Skeletal muscle tissue (tissue), 4 donors: ENCODE results near the gene E2F1. TPM values are rescaled to one million over a fixed set of nuclear protein-coding genes. Genes with fewer than 3 reads are reported as not detected.

Experiments used
- H3K27ac ChIP-seq: one replicate; pipeline ENCODE4 v1.7.0; 2013; ENCODE audit warnings: mild to moderate bottlenecking, low read depth, low read length, inconsistent platforms
- H3K27me3 ChIP-seq, 3 donors: one replicate each; pipeline ENCODE4 v1.7.0; 2013; ENCODE audit warnings: low read length in 3 of 3; ENCODE audit not compliant: control insufficient read depth in 3 of 3, insufficient read depth in 3 of 3
- H3K36me3 ChIP-seq, 3 donors: one replicate each; pipeline ENCODE4 v1.7.0; 2013; ENCODE audit warnings: low read length in 3 of 3; ENCODE audit not compliant: control insufficient read depth in 3 of 3, insufficient read depth in 3 of 3
- H3K4me1 ChIP-seq, 3 donors: one replicate each; pipeline ENCODE4 v1.7.0; 2013; ENCODE audit warnings: low read length in 3 of 3, mild to moderate bottlenecking in 3 of 3; ENCODE audit not compliant: control insufficient read depth in 3 of 3, insufficient read depth in 3 of 3
- H3K4me3 ChIP-seq, 3 donors: one replicate each; pipeline ENCODE4 v1.7.0; 2013; ENCODE audit warnings: low read length in 3 of 3
- H3K9ac ChIP-seq, 3 donors: one replicate each; pipeline ENCODE4 v1.7.0; 2013; ENCODE audit warnings: low read length in 3 of 3, mild to moderate bottlenecking in 3 of 3, moderate library complexity in 2 of 3, low read depth in 1 of 3
- H3K9me3 ChIP-seq, 3 donors: one replicate each; pipeline ENCODE4 v1.7.0; 2013; ENCODE audit warnings: low read length in 3 of 3; ENCODE audit not compliant: control insufficient read depth in 3 of 3
- total RNA-seq: library from RNA; depleted of rRNA; stranded (reverse); fragments of >200 nt; gene quantifications from one replicate; pipeline ENCODE4 v1.2.3, GENCODE V29; 2014
- donor health status: Osteomylitis.

The E2F1 gene
- total RNA-seq, 1 donor from 2014 or later: 5.2 TPM

GRCh38 chr20:33679758-33680485, 6.3 kb downstream of the E2F1 start:
- Histone ChIP-seq H3K4me3 (no peak overlapping the region), H3K27ac (no peak overlapping the region), H3K4me1 (peaks cover 5 to 27% (median 15%) of the 10 kb centered on the region in 3 donors), H3K27me3 (no peaks in the 10 kb centered on the region), H3K9me3 (no peaks in the 10 kb centered on the region), H3K36me3 (no peaks in the 10 kb centered on the region), H3K9ac (no peak overlapping the region)

DNA sequence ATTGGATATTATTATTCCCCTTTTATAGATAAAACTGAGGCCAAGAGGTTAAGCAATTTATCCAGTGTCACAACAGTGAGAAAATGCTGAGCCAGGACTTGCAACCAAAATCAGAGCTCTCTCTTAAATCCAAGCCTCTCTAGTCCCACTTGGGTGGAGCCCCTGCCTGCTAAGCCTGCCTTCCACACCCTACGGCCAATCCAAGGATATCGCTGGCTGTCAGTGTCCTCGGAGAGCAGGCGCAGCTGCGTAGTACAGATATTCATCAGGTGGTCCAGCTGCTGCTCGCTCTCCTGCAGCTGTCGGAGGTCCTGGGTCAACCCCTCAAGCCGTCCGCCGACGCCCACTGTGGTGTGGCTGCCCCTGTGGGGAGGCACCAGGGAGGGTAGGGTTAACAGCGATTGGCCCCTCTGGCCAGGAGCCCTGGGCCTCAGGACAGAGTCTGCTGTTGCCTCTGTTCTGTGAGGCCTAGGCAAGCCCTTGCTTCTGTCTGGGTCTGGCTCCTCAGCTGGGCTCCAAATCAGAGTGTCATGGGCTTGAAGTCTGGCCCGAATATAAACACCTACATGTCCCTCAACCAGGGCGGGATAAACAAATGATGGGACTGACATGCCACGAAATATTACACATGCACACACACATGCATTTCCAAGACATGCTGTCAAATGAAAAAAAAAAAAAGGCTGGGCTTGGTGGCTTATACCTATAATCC, 8.0 kb downstream of the E2F1 start:
- Histone ChIP-seq H3K27ac (no peak overlapping the region), H3K9me3 (no peaks in the 10 kb centered on the region), H3K4me1 (peaks cover 16 to 32% (median 22%) of the 10 kb centered on the region in 3 donors), H3K27me3 (no peaks in the 10 kb centered on the region), H3K4me3 (peak overlapping the region in 1 of 3 donors; percentile 13), H3K36me3 (no peaks in the 10 kb centered on the region), H3K9ac (no peak overlapping the region)

DNA sequence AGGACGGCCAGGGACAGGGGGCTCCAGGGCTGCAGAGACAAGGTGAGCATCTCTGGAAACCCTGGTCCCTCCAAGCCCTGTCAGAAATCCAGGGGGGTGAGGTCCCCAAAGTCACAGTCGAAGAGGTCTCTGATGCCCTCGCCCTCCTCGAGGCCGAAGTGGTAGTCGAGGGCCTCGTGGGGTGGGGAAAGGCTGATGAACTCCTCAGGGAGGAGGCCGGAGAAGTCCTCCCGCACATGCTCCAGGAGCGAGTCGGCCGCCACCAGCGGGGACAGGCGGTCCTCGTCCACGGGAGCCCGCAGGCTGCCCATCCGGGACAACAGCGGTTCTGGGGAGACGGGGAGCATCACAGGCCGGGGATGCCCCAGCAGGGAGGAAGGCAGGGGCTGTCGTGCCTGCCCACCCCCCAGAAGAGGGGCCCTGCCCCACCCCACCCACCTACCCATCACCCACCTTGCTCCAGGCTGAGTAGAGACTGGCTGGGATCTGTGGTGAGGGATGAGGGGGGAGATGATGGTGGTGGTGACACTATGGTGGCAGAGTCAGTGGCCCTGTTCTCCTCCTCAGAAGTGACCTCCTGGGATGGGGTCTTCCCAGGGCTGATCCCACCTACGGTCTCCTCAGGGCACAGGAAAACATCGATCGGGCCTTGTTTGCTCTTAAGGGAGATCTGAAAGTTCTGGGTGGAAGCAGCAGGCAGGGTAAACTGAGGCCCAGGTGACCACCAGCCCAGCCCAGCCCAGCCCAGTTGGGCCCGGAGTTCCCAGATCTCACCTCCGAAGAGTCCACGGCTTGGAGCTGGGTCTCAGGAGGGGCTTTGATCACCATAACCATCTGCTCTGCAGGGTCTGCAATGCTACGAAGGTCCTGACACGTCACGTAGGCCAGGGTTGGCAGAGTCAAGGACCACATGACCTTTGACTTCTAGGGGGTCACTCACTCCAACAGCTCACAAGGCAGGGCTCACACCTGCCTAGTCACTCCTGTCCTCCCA, 9.2 kb downstream of the E2F1 start:
- H3K27ac ChIP-seq: no peak overlapping the region
- H3K4me3 ChIP-seq: no peak overlapping the region
- H3K36me3 ChIP-seq: peaks cover under 1 to 1% (median under 1%) of the 10 kb centered on the region in 3 donors
- H3K27me3 ChIP-seq: no peaks in the 10 kb centered on the region
- no peaks in the 10 kb centered on the region for H3K9me3 ChIP-seq
- H3K9ac ChIP-seq: no peak overlapping the region
- H3K4me1 ChIP-seq: peaks cover 28 to 38% (median 32%) of the 10 kb centered on the region in 3 donors

DNA sequence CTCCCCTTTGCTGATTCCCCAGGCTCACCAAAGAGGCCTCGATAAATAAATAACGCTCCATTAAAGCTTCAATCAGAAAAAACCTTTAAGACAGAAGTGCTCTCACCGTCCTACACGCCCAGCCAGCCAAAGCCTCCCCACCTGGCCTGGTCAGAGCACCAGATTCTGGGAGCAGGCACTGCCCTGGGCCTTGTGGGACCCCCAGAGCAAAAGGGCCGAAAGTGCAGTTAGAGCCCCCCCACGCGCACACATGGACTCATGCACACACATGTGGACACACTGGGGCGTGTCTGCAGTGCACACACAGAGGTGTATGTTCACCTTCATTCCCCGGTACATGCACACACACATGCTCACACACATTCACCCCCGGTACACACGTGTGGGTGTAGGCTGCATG, 10.1 kb downstream of the E2F1 start:
- Histone ChIP-seq H3K9ac (peak overlapping the region in 1 of 3 donors; percentile 45), H3K27ac (peak overlapping the region; percentile 71), H3K9me3 (no peaks in the 10 kb centered on the region), H3K36me3 (peaks cover 7 to 8% (median 7%) of the 10 kb centered on the region in 3 donors), H3K4me1 (peaks cover 29 to 38% (median 35%) of the 10 kb centered on the region in 3 donors), H3K4me3 (no peak overlapping the region), H3K27me3 (no peaks in the 10 kb centered on the region)

DNA sequence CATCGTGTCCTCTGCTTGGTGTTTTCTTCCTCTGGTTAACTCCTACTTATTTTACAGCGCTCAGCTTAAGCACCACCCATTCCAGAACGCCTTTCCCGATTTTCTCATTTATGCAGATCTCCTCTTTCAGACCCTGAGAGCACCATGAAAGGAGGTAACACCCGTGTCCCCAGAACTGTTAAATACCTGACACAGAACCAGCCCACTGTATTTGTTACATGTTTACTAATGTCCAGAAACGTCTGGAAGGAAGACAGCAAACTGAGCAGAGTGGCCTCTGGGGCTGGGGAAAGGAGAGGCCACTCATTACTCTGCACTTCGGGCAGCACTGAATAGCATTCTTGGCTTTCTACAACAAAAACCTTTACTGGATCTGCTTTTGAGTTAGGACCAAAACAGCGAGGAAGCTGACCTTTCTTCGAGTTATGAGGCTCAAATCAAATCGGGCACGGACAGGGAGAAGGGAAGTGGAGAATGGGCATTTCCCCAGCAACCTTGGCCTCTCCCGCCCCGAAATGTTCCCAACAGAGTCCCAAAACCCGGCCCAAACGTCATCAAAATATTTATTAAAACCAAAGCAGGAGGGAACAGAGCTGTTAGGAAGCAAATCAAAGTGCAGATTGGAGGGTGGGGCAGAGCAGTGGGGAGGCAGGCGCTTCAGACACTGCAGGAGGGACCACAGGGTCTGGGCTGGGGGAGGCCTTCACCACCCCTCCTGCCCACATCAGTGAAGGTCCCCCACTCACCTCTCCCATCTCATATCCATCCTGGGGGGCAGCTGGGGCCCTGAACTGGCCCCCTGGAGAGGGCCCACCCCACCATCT, 10.8 kb downstream of the E2F1 start:
- Histone ChIP-seq H3K36me3 (peaks cover 12 to 14% (median 13%) of the 10 kb centered on the region in 3 donors), H3K9ac (peak overlapping the region in 2 of 3 donors; percentile 57 to 74), H3K27me3 (no peaks in the 10 kb centered on the region), H3K4me3 (peak overlapping the region; percentile 76 to 80 (median 80)), H3K9me3 (no peaks in the 10 kb centered on the region), H3K4me1 (peaks cover 29 to 38% (median 38%) of the 10 kb centered on the region in 3 donors), H3K27ac (peak overlapping the region; percentile 71)

DNA sequence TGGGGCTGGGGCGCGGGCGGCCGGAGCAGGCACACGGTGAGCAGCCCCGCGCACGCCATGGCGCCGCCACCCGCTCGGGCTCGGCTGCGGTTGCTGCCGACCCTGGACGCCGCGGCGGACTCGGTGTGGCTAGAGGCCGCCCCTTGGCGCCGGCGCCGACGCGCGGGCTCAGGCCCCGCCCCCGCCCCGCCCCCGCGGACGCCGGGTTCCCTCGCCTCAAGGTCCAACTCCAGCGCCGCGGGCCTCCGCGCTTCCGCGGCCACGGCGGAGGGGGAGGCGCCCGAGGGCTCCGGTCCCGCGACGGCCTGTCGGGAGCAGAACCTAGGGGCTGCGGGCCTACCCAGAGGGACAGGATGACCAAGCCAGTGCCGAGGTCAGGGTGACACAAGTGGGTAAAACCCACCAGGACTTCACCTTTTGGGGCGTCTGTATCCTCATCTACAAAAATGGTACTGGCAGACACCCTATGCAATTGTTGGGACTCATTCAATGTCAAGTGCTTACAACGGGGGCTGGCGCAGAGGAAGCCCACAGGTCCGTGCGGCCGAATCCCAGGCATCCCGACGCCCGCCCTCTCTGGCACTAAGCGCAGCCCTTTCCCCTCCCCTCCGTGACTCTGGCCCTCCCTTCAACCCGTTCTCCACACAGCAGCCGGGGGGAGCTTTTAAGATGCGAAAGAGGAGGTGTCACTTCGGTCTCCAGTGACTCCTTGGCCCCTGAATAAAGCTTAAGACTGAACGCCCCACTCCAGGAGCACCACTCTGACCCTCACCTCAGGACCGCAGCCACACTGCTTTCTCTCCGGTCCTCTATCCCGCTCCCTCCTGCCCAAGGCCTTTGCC, 11.7 kb downstream of the E2F1 start, which contains the start of gene NECAB3:
TSS of gene NECAB3 (minus strand) at position 135 of the 842 bp plus-strand sequence. CDS start at position 59, 76 bp downstream.
- H3K36me3 ChIP-seq: peaks cover 19 to 22% (median 19%) of the 10 kb centered on the region in 3 donors
- H3K4me3 ChIP-seq: peak within 1 kb of the TSS; percentile 80 to 85 (median 83)
- peaks cover 32 to 42% (median 38%) of the 10 kb centered on the region in 3 donors for H3K4me1 ChIP-seq
- no peaks in the 10 kb centered on the region for H3K9me3 ChIP-seq
- peak within 1 kb of the TSS; percentile 81 for H3K27ac ChIP-seq
- peak within 1 kb of the TSS; percentile 85 to 87 (median 87) for H3K9ac ChIP-seq
- no peaks in the 10 kb centered on the region for H3K27me3 ChIP-seq

- Histone ChIP-seq H3K9me3 (no peaks in the 10 kb centered on the region), H3K27me3 (no peaks in the 10 kb centered on the region), H3K4me1 (peaks cover 32 to 42% (median 38%) of the 10 kb centered on the region in 3 donors), H3K36me3 (peaks cover 24 to 29% (median 26%) of the 10 kb centered on the region in 3 donors), H3K9ac (peak overlapping the region; percentile 85 to 87 (median 87)), H3K4me3 (peak overlapping the region; percentile 80 to 85 (median 83)), H3K27ac (peak overlapping the region; percentile 81)
These were observed 12.5 kb downstream of the E2F1 start for GRCh38 chr20:33673410-33674293.

DNA sequence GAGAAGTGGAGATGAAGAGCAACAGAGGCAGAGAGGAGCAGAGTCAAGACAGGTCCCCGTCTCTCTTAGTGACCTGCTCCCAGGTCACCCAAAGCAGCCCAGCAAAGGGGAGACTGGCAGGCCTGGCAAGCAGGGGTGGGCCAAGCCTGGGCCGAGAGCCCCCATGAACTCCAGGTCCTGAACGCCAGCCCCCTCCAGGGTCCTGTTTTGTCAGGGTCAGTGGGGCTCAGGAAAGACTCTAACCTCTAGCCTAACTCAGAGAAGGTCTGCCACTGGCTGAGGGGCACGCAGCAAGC, 13.1 kb downstream of the E2F1 start:
- Histone ChIP-seq H3K4me3 (peak overlapping the region; percentile 80 to 85 (median 83)), H3K9ac (peak overlapping the region; percentile 85 to 87 (median 87)), H3K9me3 (no peaks in the 10 kb centered on the region), H3K27me3 (no peaks in the 10 kb centered on the region), H3K36me3 (peaks cover 27 to 33% (median 28%) of the 10 kb centered on the region in 3 donors), H3K4me1 (peaks cover 37 to 46% (median 42%) of the 10 kb centered on the region in 3 donors), H3K27ac (peak overlapping the region; percentile 81)
